ENCODE data around the gene BPIFB6.

Gene BPIFB6

GRCh38 chr20:33093074-33093473, 61.6 kb downstream of the BPIFB6 start:
- Histone ChIP-seq H3K27me3 (peaks cover 0 to 32% of the 10 kb centered on the region in 2 donors), H3K4me3 (no peak overlapping the region), H3K36me3 (no peaks in the 10 kb centered on the region), H3K9me3 (no peaks in the 10 kb centered on the region), H3K4me1 (no peaks in the 10 kb centered on the region), H3K27ac (no peak overlapping the region)
- intact Hi-C loops (cut with DNase I; ENCODE audit: low total_unique reads) = no loop called here
- DNase-seq = no peak
- no peak for TF ChIP-seq CTCF (IDR thresholded peaks at IDR 0.05)

- Histone ChIP-seq H3K4me3 (no peak overlapping the region), H3K36me3 (no peaks in the 10 kb centered on the region), H3K27me3 (peaks cover 0 to 32% of the 10 kb centered on the region in 2 donors), H3K9me3 (no peaks in the 10 kb centered on the region), H3K27ac (no peak overlapping the region), H3K4me1 (no peaks in the 10 kb centered on the region)
- no peak for DNase-seq
- no peak for TF ChIP-seq CTCF (IDR thresholded peaks at IDR 0.05)
- intact Hi-C loops (cut with DNase I; ENCODE audit: low total_unique reads) = no loop called here
These were observed 62.1 kb downstream of the BPIFB6 start for GRCh38 chr20:33093582-33093981.

All from tibial artery (tissue), 4 donors.